ENCODE results near the gene NYAP2.

The NYAP2 gene

GRCh38 chr2:225543626-225544025, 144.1 kb downstream of the NYAP2 start:
- H3K4me3 ChIP-seq (ENCODE audit: control insufficient read depth, low read depth, low read length): no peak overlapping the region
- no peak for DNase-seq (ENCODE audit: low read depth)
- TF ChIP-seq, protein P1, sequence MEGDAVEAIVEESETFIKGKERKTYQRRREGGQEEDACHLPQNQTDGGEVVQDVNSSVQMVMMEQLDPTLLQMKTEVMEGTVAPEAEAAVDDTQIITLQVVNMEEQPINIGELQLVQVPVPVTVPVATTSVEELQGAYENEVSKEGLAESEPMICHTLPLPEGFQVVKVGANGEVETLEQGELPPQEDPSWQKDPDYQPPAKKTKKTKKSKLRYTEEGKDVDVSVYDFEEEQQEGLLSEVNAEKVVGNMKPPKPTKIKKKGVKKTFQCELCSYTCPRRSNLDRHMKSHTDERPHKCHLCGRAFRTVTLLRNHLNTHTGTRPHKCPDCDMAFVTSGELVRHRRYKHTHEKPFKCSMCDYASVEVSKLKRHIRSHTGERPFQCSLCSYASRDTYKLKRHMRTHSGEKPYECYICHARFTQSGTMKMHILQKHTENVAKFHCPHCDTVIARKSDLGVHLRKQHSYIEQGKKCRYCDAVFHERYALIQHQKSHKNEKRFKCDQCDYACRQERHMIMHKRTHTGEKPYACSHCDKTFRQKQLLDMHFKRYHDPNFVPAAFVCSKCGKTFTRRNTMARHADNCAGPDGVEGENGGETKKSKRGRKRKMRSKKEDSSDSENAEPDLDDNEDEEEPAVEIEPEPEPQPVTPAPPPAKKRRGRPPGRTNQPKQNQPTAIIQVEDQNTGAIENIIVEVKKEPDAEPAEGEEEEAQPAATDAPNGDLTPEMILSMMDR (conservative IDR thresholded peaks at IDR 0.05; ENCODE audit: control insufficient read depth, insufficient read depth, low read depth, low read length): no peak

- no peak for DNase-seq (ENCODE audit: low read depth)
- TF ChIP-seq, protein P1 (conservative IDR thresholded peaks at IDR 0.05; ENCODE audit: control insufficient read depth, insufficient read depth, low read depth, low read length): peak; percentile 13
These were observed 157.0 kb downstream of the NYAP2 start for GRCh38 chr2:225556461-225556860.

GRCh38 chr2:225558399-225559071, 159.0 kb downstream of the NYAP2 start:
- TF ChIP-seq, protein P1 (conservative IDR thresholded peaks at IDR 0.05; ENCODE audit: control insufficient read depth, insufficient read depth, low read depth, low read length): no peak
- H3K4me3 ChIP-seq (ENCODE audit: control insufficient read depth, low read depth, low read length): no peak overlapping the region
- DNase-seq (ENCODE audit: low read depth): no peak

More at GRCh38 chr2:225556461-225556860, 157.0 kb downstream of the NYAP2 start:
- no peak overlapping the region for H3K4me3 ChIP-seq (ENCODE audit: control insufficient read depth, low read depth, low read length)

- DNase-seq (ENCODE audit: low read depth): no peak
These were observed 159.5 kb downstream of the NYAP2 start for GRCh38 chr2:225559072-225559415.

DNA sequence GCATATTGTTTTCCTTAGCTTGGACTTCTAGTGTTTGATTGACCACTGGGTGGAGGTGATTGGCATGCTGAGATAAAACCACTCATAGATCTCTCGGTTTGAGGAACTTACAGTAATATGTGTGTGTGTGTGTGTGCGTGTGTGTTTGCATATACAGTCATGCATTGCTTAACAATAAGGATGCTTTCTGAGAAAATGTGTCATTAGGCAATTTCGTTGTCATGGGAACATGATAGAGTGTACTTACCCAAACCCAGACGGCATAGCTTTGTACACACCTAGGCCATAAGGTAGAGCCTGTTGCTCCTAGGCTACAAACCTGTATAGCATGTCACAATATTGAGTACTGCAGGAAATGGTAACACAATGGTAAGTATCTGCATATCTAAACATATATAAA, 167.3 kb downstream of the NYAP2 start:
- TF ChIP-seq, protein P1 (conservative IDR thresholded peaks at IDR 0.05; ENCODE audit: control insufficient read depth, insufficient read depth, low read depth, low read length): no peak
- peak; percentile 14 for DNase-seq (ENCODE audit: low read depth)
- no peak overlapping the region for H3K4me3 ChIP-seq (ENCODE audit: control insufficient read depth, low read depth, low read length)

More at GRCh38 chr2:225559072-225559415, 159.5 kb downstream of the NYAP2 start:
- H3K4me3 ChIP-seq (ENCODE audit: control insufficient read depth, low read depth, low read length): no peak overlapping the region
- TF ChIP-seq, protein P1 (conservative IDR thresholded peaks at IDR 0.05; ENCODE audit: control insufficient read depth, insufficient read depth, low read depth, low read length): no peak

DNA sequence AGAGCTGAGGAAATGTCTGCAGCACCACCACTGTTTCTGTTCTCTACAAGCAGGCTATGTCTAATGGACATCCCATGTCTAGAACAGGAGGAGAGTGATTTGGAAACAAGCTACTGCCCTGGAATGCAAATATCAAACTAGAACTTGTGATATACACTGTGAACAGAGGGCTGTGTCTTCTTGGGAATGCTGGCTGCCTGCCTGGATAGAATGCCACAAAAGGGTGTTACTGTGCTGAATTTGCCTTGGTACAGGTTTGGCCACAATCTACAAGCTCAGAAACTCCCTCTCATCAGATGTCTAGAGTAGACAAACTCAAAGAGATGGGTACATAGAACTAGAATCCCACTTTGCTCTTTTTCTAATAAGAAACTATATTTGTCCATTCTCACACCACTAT, 170.5 kb downstream of the NYAP2 start:
- H3K4me3 ChIP-seq (ENCODE audit: control insufficient read depth, low read depth, low read length): no peak overlapping the region
- TF ChIP-seq, protein P1 (conservative IDR thresholded peaks at IDR 0.05; ENCODE audit: control insufficient read depth, insufficient read depth, low read depth, low read length): no peak
- no peak for DNase-seq (ENCODE audit: low read depth)

Data from fibroblast of mammary gland (primary cell).